Breast epithelium (tissue), 4 donors: Measurements from ENCODE around the gene CHRNA9. TPM values are rescaled to one million over a fixed set of nuclear protein-coding genes. Genes with fewer than 3 reads are reported as not detected.

Experiments used
- DNase-seq, 2 donors: peaks; one replicate each; pipeline ENCODE4 v3.0.0-alpha.2; 2019; ENCODE audit warnings: low spot score in 2 of 2
- H3K27ac ChIP-seq, 2 donors: fragments of 200-600 bp; sonication (generic) in 1 of 2; one replicate each; pipeline ENCODE4 v1.5.1; 2016 to 2019; ENCODE audit warnings: mild to moderate bottlenecking in 1 of 2
- H3K27me3 ChIP-seq, 2 donors: fragments of 200-600 bp; sonication (generic) in 1 of 2; one replicate each; pipeline versions ENCODE4 v1.5.1 to v1.6.0; 2017 to 2019; ENCODE audit warnings: control low read depth in 1 of 2, mild to moderate bottlenecking in 1 of 2
- H3K36me3 ChIP-seq: fragments of 200-600 bp; one replicate; pipeline ENCODE4 v1.5.1; 2019
- H3K4me1 ChIP-seq, 2 donors: fragments of 200-600 bp; sonication (generic); one replicate each; pipeline ENCODE4 v1.5.1; 2016 to 2019; ENCODE audit warnings: control low read depth in 1 of 2
- H3K4me3 ChIP-seq, 3 donors: fragments of 200-600 bp; sonication (generic); 1 replicate in 2 of 3; 2 replicates in 1 of 3; pipeline ENCODE4 v1.5.1; 2016 to 2019; ENCODE audit warnings: mild to moderate bottlenecking in 3 of 3, moderate library complexity in 2 of 3
- H3K9me3 ChIP-seq, 2 donors: fragments of 200-600 bp; sonication (generic) in 1 of 2; one replicate each; pipeline ENCODE4 v1.5.1; 2016 to 2019; ENCODE audit warnings: control low read depth in 1 of 2
- POLR2A ChIP-seq: fragments of 450-650 bp; IDR thresholded peaks from one replicate; pipeline ENCODE4 v1.6.1; 2016; ENCODE audit warnings: antibody characterized with exemption, mild to moderate bottlenecking, moderate library complexity
- POLR2AphosphoS5 ChIP-seq, 3 donors: sonication (generic); formaldehyde crosslinking; IDR thresholded peaks; one replicate each; pipeline ENCODE4 v1.6.1; 2017; ENCODE audit warnings: antibody characterized with exemption in 3 of 3
- intact Hi-C: fragments of 100-400 bp; cut with DNase I; formaldehyde crosslinking; loops from one replicate; pipeline ENCODE4 v1.15.1; 2023; ENCODE audit warnings: low total_unique reads
- total RNA-seq, 3 donors: library from RNA; depleted of rRNA; stranded (reverse); fragments of >200 nt; gene quantifications; one replicate each; pipeline ENCODE4 v1.1.0, GENCODE V29; 2016
- TF ChIP-seq, protein P1 (sequence below), 3 donors: fragments of 450-650 bp; IDR thresholded peaks; one replicate each; pipeline ENCODE4 v1.5.1; 2016 to 2017; ENCODE audit warnings: antibody characterized with exemption in 3 of 3, mild to moderate bottlenecking in 3 of 3, moderate library complexity in 3 of 3

The CHRNA9 gene
- total RNA-seq, 3 donors from 2014 or later, result not detected

DNA sequence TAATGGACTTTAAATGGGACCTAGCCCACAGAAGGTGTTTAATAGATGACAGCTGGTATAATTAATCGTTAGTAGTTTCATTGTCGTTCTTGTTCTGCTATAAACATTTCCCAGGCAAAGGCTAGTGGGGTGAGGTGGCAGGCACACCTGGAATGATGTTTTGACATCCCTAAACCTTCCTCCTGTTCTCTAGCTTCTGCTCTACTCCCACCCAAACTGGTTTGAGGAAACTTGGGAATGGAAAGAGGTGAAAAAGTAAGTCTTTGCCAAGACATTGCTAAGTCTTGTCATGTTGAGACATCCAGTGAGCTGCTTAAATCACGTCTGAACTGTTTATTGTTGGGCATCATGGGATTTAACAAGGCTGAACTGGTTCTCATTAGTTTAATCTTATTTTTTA lies 37.5 kb downstream of the CHRNA9 start:
- no peak overlapping the region for H3K4me3 ChIP-seq
- no peak for DNase-seq
- TF ChIP-seq POLR2A (no peak), POLR2AphosphoS5 (IDR thresholded peaks at IDR 0.05) (no peak)
- TF ChIP-seq, protein P1, sequence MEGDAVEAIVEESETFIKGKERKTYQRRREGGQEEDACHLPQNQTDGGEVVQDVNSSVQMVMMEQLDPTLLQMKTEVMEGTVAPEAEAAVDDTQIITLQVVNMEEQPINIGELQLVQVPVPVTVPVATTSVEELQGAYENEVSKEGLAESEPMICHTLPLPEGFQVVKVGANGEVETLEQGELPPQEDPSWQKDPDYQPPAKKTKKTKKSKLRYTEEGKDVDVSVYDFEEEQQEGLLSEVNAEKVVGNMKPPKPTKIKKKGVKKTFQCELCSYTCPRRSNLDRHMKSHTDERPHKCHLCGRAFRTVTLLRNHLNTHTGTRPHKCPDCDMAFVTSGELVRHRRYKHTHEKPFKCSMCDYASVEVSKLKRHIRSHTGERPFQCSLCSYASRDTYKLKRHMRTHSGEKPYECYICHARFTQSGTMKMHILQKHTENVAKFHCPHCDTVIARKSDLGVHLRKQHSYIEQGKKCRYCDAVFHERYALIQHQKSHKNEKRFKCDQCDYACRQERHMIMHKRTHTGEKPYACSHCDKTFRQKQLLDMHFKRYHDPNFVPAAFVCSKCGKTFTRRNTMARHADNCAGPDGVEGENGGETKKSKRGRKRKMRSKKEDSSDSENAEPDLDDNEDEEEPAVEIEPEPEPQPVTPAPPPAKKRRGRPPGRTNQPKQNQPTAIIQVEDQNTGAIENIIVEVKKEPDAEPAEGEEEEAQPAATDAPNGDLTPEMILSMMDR (IDR thresholded peaks at IDR 0.05), result no peak
- H3K36me3 ChIP-seq, result no peaks in the 10 kb centered on the region
- no peaks in the 10 kb centered on the region for H3K9me3 ChIP-seq
- H3K27me3 ChIP-seq, result no peaks in the 10 kb centered on the region
- H3K27ac ChIP-seq, result no peak overlapping the region
- no peaks in the 10 kb centered on the region for H3K4me1 ChIP-seq
- intact Hi-C loops, result no loop called here

DNA sequence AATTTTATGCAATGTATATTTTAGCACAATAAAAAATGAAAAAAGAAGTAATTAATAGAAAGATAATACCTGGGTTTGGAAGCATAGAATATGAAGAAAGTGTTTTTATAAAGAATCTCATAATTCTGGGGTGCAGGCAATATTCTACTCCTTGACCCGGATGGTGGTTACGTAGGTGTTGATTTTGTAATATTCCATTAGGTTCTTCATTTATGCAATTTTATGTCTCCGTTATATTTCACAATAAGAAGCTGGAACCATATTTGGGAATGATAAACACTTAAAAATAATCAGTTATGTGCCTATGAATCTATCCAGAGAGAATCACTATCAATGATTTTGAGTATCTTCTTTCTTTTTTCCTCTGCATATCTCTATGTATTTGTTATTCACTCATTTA lies 38.5 kb downstream of the CHRNA9 start:
- no peaks in the 10 kb centered on the region for H3K36me3 ChIP-seq
- H3K4me1 ChIP-seq, result no peaks in the 10 kb centered on the region
- DNase-seq, result no peak
- TF ChIP-seq, protein P1 (IDR thresholded peaks at IDR 0.05), result no peak
- TF ChIP-seq POLR2A (no peak), POLR2AphosphoS5 (IDR thresholded peaks at IDR 0.05) (no peak)
- no peak overlapping the region for H3K4me3 ChIP-seq
- H3K27me3 ChIP-seq, result no peaks in the 10 kb centered on the region
- intact Hi-C loops, result no loop called here
- no peak overlapping the region for H3K27ac ChIP-seq
- no peaks in the 10 kb centered on the region for H3K9me3 ChIP-seq

DNA sequence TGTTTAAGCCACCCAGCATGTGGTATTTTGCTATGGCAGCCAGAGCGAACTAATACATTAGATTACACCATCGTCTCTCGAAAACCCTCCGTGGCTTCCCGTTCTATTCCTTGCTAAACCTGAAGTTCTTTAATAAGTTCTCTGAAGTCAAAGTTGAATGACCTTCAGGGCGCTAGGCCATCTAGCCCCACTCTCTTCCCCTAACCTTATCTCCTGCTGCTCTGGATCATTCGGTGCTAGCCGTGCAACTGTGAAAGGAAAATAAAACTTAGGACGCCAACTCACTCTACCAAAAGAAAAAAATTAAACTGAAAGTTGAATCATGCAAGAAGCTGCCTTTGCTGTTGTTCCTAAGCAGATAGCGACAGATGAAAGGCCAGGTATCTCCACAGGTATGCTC lies 40.0 kb downstream of the CHRNA9 start:
- H3K27me3 ChIP-seq, result no peaks in the 10 kb centered on the region
- no peak overlapping the region for H3K4me3 ChIP-seq
- no peak overlapping the region for H3K27ac ChIP-seq
- no peaks in the 10 kb centered on the region for H3K4me1 ChIP-seq
- H3K9me3 ChIP-seq, result no peaks in the 10 kb centered on the region
- DNase-seq, result no peak
- no peaks in the 10 kb centered on the region for H3K36me3 ChIP-seq
- intact Hi-C loops, result no loop called here
- TF ChIP-seq POLR2AphosphoS5 (IDR thresholded peaks at IDR 0.05), result no peak
- TF ChIP-seq POLR2A, result no peak
- TF ChIP-seq, protein P1 (IDR thresholded peaks at IDR 0.05), result no peak

DNA sequence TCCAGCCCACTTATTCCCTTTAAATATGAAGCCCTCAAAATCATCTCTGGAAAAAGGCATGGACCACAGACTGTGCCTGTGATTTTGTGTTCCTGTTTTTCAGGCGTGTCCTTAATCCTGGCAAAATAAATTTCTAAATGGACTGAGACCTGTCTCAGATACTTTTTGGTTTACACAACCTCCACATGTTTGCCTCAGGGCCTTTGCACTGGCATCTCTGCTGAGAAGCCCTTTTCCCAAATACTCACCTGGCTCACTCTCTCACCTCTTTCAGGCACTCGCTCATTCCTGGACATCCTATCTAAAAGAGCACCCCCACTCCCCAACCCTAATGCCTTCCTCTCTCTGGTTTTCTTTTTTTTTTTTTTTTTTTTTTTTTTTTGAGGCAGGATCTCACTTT lies 40.5 kb downstream of the CHRNA9 start:
- no peak for TF ChIP-seq POLR2AphosphoS5 (IDR thresholded peaks at IDR 0.05)
- no peak for TF ChIP-seq POLR2A
- TF ChIP-seq, protein P1 (IDR thresholded peaks at IDR 0.05), result no peak
- Histone ChIP-seq H3K36me3 (no peaks in the 10 kb centered on the region), H3K4me3 (no peak overlapping the region), H3K9me3 (no peaks in the 10 kb centered on the region), H3K27ac (no peak overlapping the region), H3K27me3 (no peaks in the 10 kb centered on the region), H3K4me1 (no peaks in the 10 kb centered on the region)
- intact Hi-C loops, result no loop called here
- DNase-seq, result no peak

DNA sequence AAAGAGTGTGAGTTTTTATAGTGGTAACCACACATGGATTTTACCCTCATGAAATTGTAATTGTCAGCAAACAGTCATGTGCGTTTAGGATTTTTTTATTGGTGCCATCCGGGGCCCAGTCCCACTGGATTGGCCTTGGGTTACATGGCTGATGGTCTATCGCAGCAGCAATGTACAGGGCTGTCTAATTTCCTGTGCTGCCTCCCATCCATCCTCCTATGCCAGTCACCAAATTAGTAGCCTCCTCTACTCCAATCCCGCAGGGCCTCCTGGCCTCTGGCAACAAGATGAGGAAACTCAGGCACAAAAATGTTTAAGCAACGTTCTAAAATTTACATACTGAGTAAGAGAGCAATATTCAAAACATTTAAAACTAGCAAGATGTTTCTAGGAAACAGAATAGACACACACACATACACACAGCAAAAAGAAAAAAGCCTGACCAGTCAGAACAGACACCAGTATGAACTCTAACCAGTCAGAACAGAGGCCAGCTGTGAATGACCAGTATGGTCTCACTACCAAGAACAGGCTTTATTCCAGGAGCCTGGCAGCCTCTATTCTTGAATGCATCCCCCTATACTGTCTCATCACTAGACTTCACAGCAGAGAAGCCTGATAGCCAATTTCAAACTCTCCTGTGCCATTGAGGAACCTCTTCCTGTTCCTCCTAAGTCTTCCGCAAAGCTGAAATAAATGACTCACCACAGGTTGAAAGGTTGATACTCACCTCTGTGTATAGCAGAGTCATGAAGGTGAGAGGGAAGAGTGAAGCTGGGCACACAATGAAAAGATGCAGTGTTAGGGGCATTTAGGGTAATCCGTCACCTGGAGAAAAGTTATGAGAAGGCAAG lies 42.6 kb downstream of the CHRNA9 start:
- intact Hi-C loops, result no loop called here
- no peak for TF ChIP-seq POLR2AphosphoS5 (IDR thresholded peaks at IDR 0.05)
- TF ChIP-seq, protein P1 (IDR thresholded peaks at IDR 0.05), result no peak
- H3K27ac ChIP-seq, result peak overlapping the region in 1 of 2 donors; percentile 54

More for the DNA sequence above, 42.6 kb downstream of the CHRNA9 start:
- no peaks in the 10 kb centered on the region for H3K27me3 ChIP-seq
- no peak for DNase-seq
- no peak overlapping the region for H3K4me3 ChIP-seq
- H3K9me3 ChIP-seq, result no peaks in the 10 kb centered on the region
- H3K4me1 ChIP-seq, result no peaks in the 10 kb centered on the region
- no peaks in the 10 kb centered on the region for H3K36me3 ChIP-seq
